MM.1S (cell line): Measurements from ENCODE around the gene HS3ST6.
"Not testable (repeated sequence)": the region's sequence is repeated elsewhere in the genome, so short reads cannot be mapped to it uniquely, and the experiment has no call there.

ENCODE experiments used
- DNase-seq: peaks from one replicate; pipeline ENCODE4 v3.0.0-alpha.2; 2015
- H2AFZ ChIP-seq: fragments of 300-600 bp; sonication (generic); 2 replicates; pipeline ENCODE4 v1.6.0; 2016; ENCODE audit warnings: antibody characterized with exemption, low read length
- H3F3A ChIP-seq: fragments of 300-600 bp; sonication (generic); 2 replicates; pipeline ENCODE4 v1.6.1; 2016; ENCODE audit warnings: mild to moderate bottlenecking, antibody characterized with exemption, low read length, moderate library complexity, mixed read lengths; ENCODE audit not compliant: insufficient read depth
- H3K27ac ChIP-seq: fragments of 300-600 bp; sonication (generic); 2 replicates; pipeline ENCODE4 v1.5.1; 2016; ENCODE audit warnings: mild to moderate bottlenecking, low read length
- H3K27me3 ChIP-seq: fragments of 300-600 bp; sonication (generic); replicated peaks from 2 replicates; pipeline ENCODE4 v1.6.0; 2016; ENCODE audit warnings: low read length; ENCODE audit not compliant: insufficient read depth
- H3K36me3 ChIP-seq: fragments of 300-600 bp; sonication (generic); replicated peaks from 2 replicates; pipeline ENCODE4 v1.6.1; 2016; ENCODE audit warnings: mild to moderate bottlenecking, low read length, mixed read lengths; ENCODE audit not compliant: insufficient read depth
- H3K4me1 ChIP-seq: fragments of 300-600 bp; sonication (generic); 2 replicates; pipeline ENCODE4 v1.6.1; 2016; ENCODE audit warnings: low read length, mixed read lengths
- H3K4me2 ChIP-seq: fragments of 300-600 bp; sonication (generic); 2 replicates; pipeline ENCODE4 v1.6.0; 2016; ENCODE audit warnings: low read depth, low read length
- H3K4me3 ChIP-seq: fragments of 300-600 bp; sonication (generic); 2 replicates; pipeline ENCODE4 v1.5.1; 2016; ENCODE audit warnings: low read length, mixed read lengths
- H3K79me2 ChIP-seq: fragments of 300-600 bp; sonication (generic); 2 replicates; pipeline ENCODE4 v1.6.1; 2016; ENCODE audit warnings: mixed run types, low read length, mixed read lengths
- H3K9ac ChIP-seq: fragments of 300-600 bp; sonication (generic); 2 replicates; pipeline ENCODE4 v1.6.1; 2016; ENCODE audit warnings: low read length, mixed read lengths
- H3K9me2 ChIP-seq: fragments of 300-600 bp; sonication (generic); replicated peaks from 2 replicates; pipeline ENCODE4 v1.6.1; 2016; ENCODE audit warnings: mild to moderate bottlenecking, low read length, mixed read lengths; ENCODE audit not compliant: insufficient read depth
- H3K9me3 ChIP-seq: fragments of 300-600 bp; sonication (generic); replicated peaks from 2 replicates; pipeline ENCODE4 v1.6.1; 2016; ENCODE audit warnings: mild to moderate bottlenecking, low read length, mixed read lengths; ENCODE audit not compliant: insufficient read depth
- H4K20me1 ChIP-seq: fragments of 300-600 bp; sonication (generic); 2 replicates; pipeline ENCODE4 v1.6.1; 2016; ENCODE audit warnings: mild to moderate bottlenecking, low read length, moderate library complexity, mixed read lengths; ENCODE audit not compliant: insufficient read depth
- CTCF ChIP-seq: fragments of 300-600 bp; sonication (generic); IDR thresholded peaks from 2 replicates; pipeline ENCODE4 v1.5.1; 2016; ENCODE audit warnings: antibody characterized with exemption, low read length, mixed read lengths
- EZH2 ChIP-seq: fragments of 300-600 bp; sonication (generic); optimal IDR thresholded peaks from 2 replicates; pipeline ENCODE3; 2017; ENCODE audit warnings: low read depth, mild to moderate bottlenecking, antibody characterized with exemption, low read length, mixed read lengths
- EZH2phosphoT487 ChIP-seq: fragments of 300-600 bp; sonication (generic); IDR thresholded peaks from 2 replicates; pipeline ENCODE4 v1.6.1; 2018; ENCODE audit warnings: antibody characterized with exemption, low read length

HS3ST6 gene

GRCh38 chr16:1958715-1959268, 40.6 kb upstream of the HS3ST6 start:
- Histone ChIP-seq H3F3A (peaks cover 30% of the 10 kb centered on the region), H3K9me2 (no peaks in the 10 kb centered on the region), H3K9me3 (no peaks in the 10 kb centered on the region), H3K4me1 (peaks cover 12% of the 10 kb centered on the region), H3K79me2 (peaks cover 23% of the 10 kb centered on the region), H3K27me3 (peaks cover 10% of the 10 kb centered on the region), H3K4me3 (peak overlapping the region; percentile 88), H3K27ac (no peak overlapping the region), H3K36me3 (peaks cover 14% of the 10 kb centered on the region), H2AFZ (peak overlapping the region; percentile 81), H4K20me1 (no peaks in the 10 kb centered on the region), H3K4me2 (peak overlapping the region; percentile 92), H3K9ac (peak overlapping the region; percentile 30; the same call in 1 of the 2 replicates)
- peak; percentile 2 for DNase-seq
- TF ChIP-seq CTCF (no peak), EZH2phosphoT487 (no peak)

GRCh38 chr16:1958143-1958491, 39.9 kb upstream of the HS3ST6 start:
- not testable (repeated sequence) for H4K20me1 ChIP-seq, H3K9ac ChIP-seq, H3K4me1 ChIP-seq, H2AFZ ChIP-seq, H3K4me3 ChIP-seq, H3K4me2 ChIP-seq, H3K36me3 ChIP-seq, H3K9me3 ChIP-seq, H3K9me2 ChIP-seq, H3K27ac ChIP-seq, DNase-seq
- Histone ChIP-seq H3K27me3 (peaks cover 10% of the 10 kb centered on the region), H3K79me2 (peaks cover 17% of the 10 kb centered on the region), H3F3A (peaks cover 23% of the 10 kb centered on the region)

- H3K9me3 ChIP-seq, H3K4me2 ChIP-seq, H3K36me3 ChIP-seq, H3K4me3 ChIP-seq, H4K20me1 ChIP-seq, H2AFZ ChIP-seq, DNase-seq, H3K27ac ChIP-seq, H3K9ac ChIP-seq, H3K9me2 ChIP-seq, H3K4me1 ChIP-seq: not testable (repeated sequence)
- Histone ChIP-seq H3F3A (peaks cover 19% of the 10 kb centered on the region), H3K27me3 (peaks cover 15% of the 10 kb centered on the region), H3K79me2 (peaks cover 17% of the 10 kb centered on the region)
Measured at GRCh38 chr16:1957434-1958142, 39.4 kb upstream of the HS3ST6 start.

GRCh38 chr16:1953734-1954133, 35.5 kb upstream of the HS3ST6 start:
- H4K20me1 ChIP-seq, result no peaks in the 10 kb centered on the region
- H3K9me3 ChIP-seq, result no peaks in the 10 kb centered on the region
- H2AFZ ChIP-seq, result no peak overlapping the region
- no peak overlapping the region for H3K4me2 ChIP-seq
- DNase-seq, result peak; percentile 2
- no peak overlapping the region for H3K4me3 ChIP-seq
- no peak overlapping the region for H3K9ac ChIP-seq
- H3K79me2 ChIP-seq, result no peaks in the 10 kb centered on the region
- H3F3A ChIP-seq, result no peaks in the 10 kb centered on the region
- TF ChIP-seq EZH2 (no peak), EZH2phosphoT487 (no peak), CTCF (no peak)
- no peaks in the 10 kb centered on the region for H3K36me3 ChIP-seq
- H3K27ac ChIP-seq, result no peak overlapping the region
- no peaks in the 10 kb centered on the region for H3K4me1 ChIP-seq
- no peaks in the 10 kb centered on the region for H3K9me2 ChIP-seq
- H3K27me3 ChIP-seq, result peaks cover 21% of the 10 kb centered on the region
